AG09319 (cell line): ENCODE data around the gene MYO5B.

Experiments used
- DNase-seq: peaks from one replicate; pipeline ENCODE4 v3.0.0-alpha.2; 2010; ENCODE audit warnings: low read depth; ENCODE audit errors: extremely low read depth
- TF ChIP-seq, protein P1 (sequence below): IDR thresholded peaks from 2 replicates; pipeline ENCODE4 v1.5.1; 2011; ENCODE audit warnings: low read depth, mild to moderate bottlenecking, inconsistent platforms, low read length, moderate library complexity

MYO5B gene

DNA sequence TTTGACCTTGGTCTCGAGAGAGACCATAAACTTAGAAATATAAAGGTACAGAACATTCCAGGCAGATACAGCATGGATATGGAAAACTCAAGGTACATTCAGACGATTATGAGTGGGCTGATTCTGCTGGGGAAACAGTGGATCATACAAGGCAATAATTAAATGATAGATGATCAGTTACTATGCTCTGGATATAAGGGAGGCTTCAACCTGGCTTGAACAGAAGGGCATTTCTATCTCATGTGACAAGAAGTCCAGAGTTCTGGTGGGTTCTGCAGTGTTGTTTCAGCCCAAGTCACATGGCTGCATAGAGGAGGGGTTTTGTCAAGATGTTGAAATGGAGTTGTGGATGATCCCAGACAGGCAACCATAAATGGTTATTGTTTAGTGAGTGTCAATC is 23.5 kb downstream of the MYO5B start:
- TF ChIP-seq, protein P1, sequence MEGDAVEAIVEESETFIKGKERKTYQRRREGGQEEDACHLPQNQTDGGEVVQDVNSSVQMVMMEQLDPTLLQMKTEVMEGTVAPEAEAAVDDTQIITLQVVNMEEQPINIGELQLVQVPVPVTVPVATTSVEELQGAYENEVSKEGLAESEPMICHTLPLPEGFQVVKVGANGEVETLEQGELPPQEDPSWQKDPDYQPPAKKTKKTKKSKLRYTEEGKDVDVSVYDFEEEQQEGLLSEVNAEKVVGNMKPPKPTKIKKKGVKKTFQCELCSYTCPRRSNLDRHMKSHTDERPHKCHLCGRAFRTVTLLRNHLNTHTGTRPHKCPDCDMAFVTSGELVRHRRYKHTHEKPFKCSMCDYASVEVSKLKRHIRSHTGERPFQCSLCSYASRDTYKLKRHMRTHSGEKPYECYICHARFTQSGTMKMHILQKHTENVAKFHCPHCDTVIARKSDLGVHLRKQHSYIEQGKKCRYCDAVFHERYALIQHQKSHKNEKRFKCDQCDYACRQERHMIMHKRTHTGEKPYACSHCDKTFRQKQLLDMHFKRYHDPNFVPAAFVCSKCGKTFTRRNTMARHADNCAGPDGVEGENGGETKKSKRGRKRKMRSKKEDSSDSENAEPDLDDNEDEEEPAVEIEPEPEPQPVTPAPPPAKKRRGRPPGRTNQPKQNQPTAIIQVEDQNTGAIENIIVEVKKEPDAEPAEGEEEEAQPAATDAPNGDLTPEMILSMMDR: no peak
- DNase-seq: no peak

GRCh38 chr18:50170004-50170403 is 24.9 kb downstream of the MYO5B start:
- TF ChIP-seq, protein P1: no peak

GRCh38 chr18:50169149-50169548 is 25.8 kb downstream of the MYO5B start:
- TF ChIP-seq, protein P1: no peak
- no peak for DNase-seq

More at GRCh38 chr18:50170004-50170403, 24.9 kb downstream of the MYO5B start:
- DNase-seq: no peak

DNA sequence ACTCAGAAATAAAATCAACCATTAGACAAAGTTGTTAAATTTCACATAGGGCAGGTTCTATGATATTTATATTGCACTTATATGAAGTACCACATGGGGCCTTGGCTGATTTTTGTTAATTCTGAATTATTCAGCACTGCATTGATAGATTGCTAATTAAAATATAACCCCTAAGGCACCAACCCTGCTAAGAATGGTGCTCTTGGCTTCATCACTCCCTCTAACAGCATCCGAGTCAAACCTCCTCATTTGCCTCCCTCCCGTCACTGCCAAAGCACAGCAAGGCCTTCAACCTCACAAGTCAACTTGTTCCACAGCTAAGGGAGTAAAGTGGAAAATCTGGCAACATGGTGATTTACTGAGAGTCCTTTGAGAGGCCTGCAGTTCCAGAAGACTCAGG is 27.0 kb downstream of the MYO5B start:
- no peak for DNase-seq
- TF ChIP-seq, protein P1: no peak

GRCh38 chr18:50166901-50167300 is 28.0 kb downstream of the MYO5B start:
- TF ChIP-seq, protein P1: no peak
- DNase-seq: no peak

GRCh38 chr18:50163505-50163904 is 31.4 kb downstream of the MYO5B start:
- no peak for DNase-seq
- TF ChIP-seq, protein P1: no peak

DNA sequence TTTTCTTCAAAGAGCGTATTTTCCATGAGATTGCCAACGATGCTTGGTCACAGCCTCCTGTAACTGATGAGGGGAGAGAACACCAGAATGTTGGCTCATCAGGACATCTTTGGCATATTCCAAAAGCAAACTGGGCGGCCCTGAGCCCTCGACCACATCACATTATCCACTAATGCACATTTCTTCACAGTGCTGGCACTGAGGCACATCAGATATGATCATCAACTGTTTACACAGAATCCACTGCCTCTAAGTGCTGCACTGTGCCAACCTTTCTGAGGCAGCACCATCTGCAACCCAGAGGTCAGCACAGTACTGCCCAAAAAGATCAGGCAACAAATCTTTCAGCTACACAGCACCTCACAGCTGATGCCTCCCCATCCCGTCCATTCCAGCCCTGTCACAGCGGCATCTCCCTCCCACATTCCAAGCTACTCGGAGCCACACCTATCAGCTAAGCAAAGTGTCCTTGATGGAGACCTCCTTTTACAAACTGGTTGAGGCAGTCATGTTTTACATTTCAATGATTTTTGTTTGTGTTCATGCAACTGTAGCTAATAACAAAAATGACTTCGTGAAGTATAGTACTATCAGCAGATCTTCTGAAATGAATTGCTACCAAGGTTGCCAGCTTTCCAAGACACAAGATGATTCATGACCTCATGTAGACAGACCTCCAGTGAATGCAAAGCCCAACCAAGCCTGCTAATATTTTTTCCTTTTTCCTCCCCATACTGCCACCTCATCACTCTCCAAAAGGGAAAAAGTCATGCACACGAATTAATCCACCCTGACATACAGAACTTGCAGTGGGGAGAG is 32.3 kb downstream of the MYO5B start:
- TF ChIP-seq, protein P1: no peak

More for the DNA sequence above, 32.3 kb downstream of the MYO5B start:
- no peak for DNase-seq
